ENCODE measurements around the gene AXIN2.
"Not testable (repeated sequence)": the region's sequence is repeated elsewhere in the genome, so short reads cannot be mapped to it uniquely, and the experiment has no call there.

The AXIN2 gene

GRCh38 chr17:65535777-65536572 is 25.5 kb downstream of the AXIN2 start:
- DNase-seq: no peak

- no peak for DNase-seq
Observed at GRCh38 chr17:65533852-65534457, 27.5 kb downstream of the AXIN2 start.

GRCh38 chr17:65533056-65533745 is 28.2 kb downstream of the AXIN2 start:
- DNase-seq: no peak

- DNase-seq: no peak
Observed at GRCh38 chr17:65532101-65532890, 29.2 kb downstream of the AXIN2 start.

GRCh38 chr17:65531256-65532100 is 30.0 kb downstream of the AXIN2 start:
- no peak for DNase-seq

GRCh38 chr17:65530523-65531255 is 30.8 kb downstream of the AXIN2 start:
- DNase-seq: no peak

GRCh38 chr17:65529761-65530522 is 31.5 kb downstream of the AXIN2 start:
- DNase-seq: no peak

- no peak for DNase-seq
Observed at GRCh38 chr17:65529040-65529633, 32.3 kb downstream of the AXIN2 start.

GRCh38 chr17:65527857-65528591 is 33.4 kb downstream of the AXIN2 start:
- DNase-seq: no peak

- DNase-seq: no peak
Observed at GRCh38 chr17:65527381-65527780, 34.1 kb downstream of the AXIN2 start.

GRCh38 chr17:65526854-65527253 is 34.6 kb downstream of the AXIN2 start:
- DNase-seq: not testable (repeated sequence)

- DNase-seq: no peak
Observed at GRCh38 chr17:65523853-65524664, 37.4 kb downstream of the AXIN2 start.

GRCh38 chr17:65523411-65523810 is 38.0 kb downstream of the AXIN2 start:
- DNase-seq: no peak

- no peak for DNase-seq
Observed at GRCh38 chr17:65522751-65523404, 38.6 kb downstream of the AXIN2 start.

- no peak for DNase-seq
Observed at GRCh38 chr17:65519462-65519861, 42.0 kb downstream of the AXIN2 start.

- no peak for DNase-seq
Observed at GRCh38 chr17:65518256-65518655, 43.2 kb downstream of the AXIN2 start.

Data from inflammatory macrophage (primary cell).